K562 (cell line): ENCODE results near the gene VAMP4. TPM values are rescaled to one million over a fixed set of nuclear protein-coding genes. Genes with fewer than 3 reads are reported as not detected.
A peak's percentile ranks its signal among the peaks of the same experiment; 100 is the strongest.

ENCODE experiments used
- CBX3 ChIP-seq, 2 experiments: IDR thresholded peaks; 1 replicate in 1 of 2; 2 replicates in 1 of 2; pipeline ENCODE4 v1.6.1; 2012; ENCODE audit warnings: inconsistent platforms in 2 of 2, low read length in 2 of 2, borderline replicate concordance in 1 of 2, control low read depth in 1 of 2
- CREB3L1 ChIP-seq: fragments of 450-650 bp; IDR thresholded peaks from 2 replicates; pipeline ENCODE4 v1.6.1; 2014; ENCODE audit warnings: low read depth, mild to moderate bottlenecking, moderate library complexity, borderline replicate concordance
- CTCF ChIP-seq, 3 experiments: IDR thresholded peaks in 2 of 3; conservative IDR thresholded peaks in 1 of 3; 2 replicates each; pipeline ENCODE4 v1.5.1; 2011 to 2012; ENCODE audit warnings: low read length in 3 of 3, mild to moderate bottlenecking in 3 of 3, control low read depth in 2 of 3, improper control_type of control experiment in 1 of 3, inconsistent platforms in 1 of 3, low read depth in 1 of 3, mixed read lengths in 1 of 3, moderate library complexity in 1 of 3; ENCODE audit not compliant: insufficient read depth in 2 of 3
- HOXB6 ChIP-seq: fragments of 250-450 bp; sonication (Bioruptor Pico); IDR thresholded peaks from 2 replicates; pipeline ENCODE4 v1.5.1; 2022; ENCODE audit warnings: mild to moderate bottlenecking, borderline replicate concordance
- LCOR ChIP-seq: sonication (generic); formaldehyde crosslinking; IDR thresholded peaks from 2 replicates; pipeline ENCODE4 v1.8.0; 2022; ENCODE audit warnings: mild to moderate bottlenecking, missing genetic modification reagents
- PHF8 ChIP-seq: fragments of 200-600 bp; sonication (generic); IDR thresholded peaks from 2 replicates; pipeline ENCODE4 v1.6.1; 2012; ENCODE audit warnings: mixed run types, mild to moderate bottlenecking, inconsistent platforms, low read length, moderate library complexity, borderline replicate concordance
- SUPT5H ChIP-seq: fragments of 450-650 bp; IDR thresholded peaks from 2 replicates; pipeline ENCODE4 v1.6.1; 2016
- TAF1 ChIP-seq: IDR thresholded peaks from 2 replicates; pipeline ENCODE4 v1.6.1; 2011; ENCODE audit warnings: mild to moderate bottlenecking, low read length, moderate library complexity; ENCODE audit not compliant: insufficient read depth, control insufficient read depth, severe bottlenecking; ENCODE audit errors: extremely low read depth
- TAF9B ChIP-seq: fragments of 450-650 bp; IDR thresholded peaks from 2 replicates; pipeline ENCODE4 v1.6.1; 2018; ENCODE audit warnings: mild to moderate bottlenecking; ENCODE audit not compliant: partially characterized antibody
- THAP7 ChIP-seq: fragments of 250-450 bp; sonication (Bioruptor Pico); IDR thresholded peaks from 2 replicates; pipeline ENCODE4 v1.5.0; 2021
- ZBTB9 ChIP-seq: fragments of 450-650 bp; formaldehyde crosslinking; IDR thresholded peaks from 2 replicates; pipeline ENCODE4 v1.4.0; 2020; ENCODE audit warnings: mild to moderate bottlenecking, moderate library complexity
- ZNF318 ChIP-seq, 2 experiments: fragments of 450-650 bp; IDR thresholded peaks; 2 replicates each; pipeline ENCODE4 v1.6.1; 2016; ENCODE audit warnings: mild to moderate bottlenecking in 2 of 2, borderline replicate concordance in 1 of 2, low read depth in 1 of 2, moderate library complexity in 1 of 2
- polyA plus RNA-seq, 8 experiments: library from polyadenylated mRNA; depleted of rRNA in 4 of 8; stranded (reverse) in 5 of 8; unstranded in 3 of 8; fragments of >200 nt; fragmentation: Nextera tagmentation in 2 of 8; fragmentation: Illumina TruSeq in 1 of 8; extraction: Ambion mirVana in 2 of 8; extraction: Trizol in 1 of 8; gene quantifications; 2 replicates each; pipeline versions ENCODE4 v1.2.1 to v1.2.3, GENCODE V29; 2011 to 2014; ENCODE audit warnings: inconsistent platforms in 1 of 8, missing spikeins in 1 of 8
- total RNA-seq, 7 experiments: library from RNA; depleted of rRNA in 6 of 7; stranded (reverse); fragments of >200 nt in 6 of 7; fragmentation: Illumina TruSeq in 2 of 7; extraction: Trizol in 2 of 7; gene quantifications; 2 replicates each; pipeline versions ENCODE4 v1.2.1 to v1.2.3, GENCODE V29; 2011 to 2021; ENCODE audit warnings: low replicate concordance in 1 of 7

VAMP4 gene
- total and polyA plus RNA-seq, 9 of the 15 experiments (the other 6 are each of a cell fraction or from before 2014, with no cell fraction given) = 3.3 to 21.4 (median 11.9) TPM

GRCh38 chr1:171741872-171742576 lies at the start of gene VAMP4 (continued):
- TF ChIP-seq THAP7 (CRISPR knock-in tag) = no peak
- peak; percentile 94 for TF ChIP-seq ZBTB9 (CRISPR knock-in tag)
- TF ChIP-seq TAF9B = peak; percentile 92
- TF ChIP-seq TAF1 = peak; percentile 95
- TF ChIP-seq PHF8 = peak; percentile 98
- peak; percentile 57; the same call in 1 of the 2 replicates for TF ChIP-seq HOXB6 (CRISPR knock-in tag)
- no peak for TF ChIP-seq ZNF318 (IDR thresholded peaks at IDR 0.05; ENCODE audit: borderline replicate concordance in 1 of 2, low read depth in 1 of 2)
- peak in 1 of 2 experiments; percentile 54; a peak in 1 of 3 replicates for TF ChIP-seq CBX3 (IDR thresholded peaks at IDR 0.05; ENCODE audit: borderline replicate concordance in 1 of 2, low read length in 2 of 2)
- peak; percentile 72 for TF ChIP-seq LCOR (CRISPR knock-in tag)
- TF ChIP-seq SUPT5H = peak; percentile 97
- peak in 1 of 3 experiments; percentile 14; a peak in 2 of 6 replicates for TF ChIP-seq CTCF (IDR thresholded peaks at IDR 0.05 in 2 of 3, conservative IDR thresholded peaks at IDR 0.05 in 1 of 3; ENCODE audit: insufficient read depth in 2 of 3, low read depth in 1 of 3, low read length in 3 of 3)
- peak; percentile 87 for TF ChIP-seq CREB3L1
